ENCODE results near the gene DPEP3. TPM values are rescaled to one million over a fixed set of nuclear protein-coding genes. Genes with fewer than 3 reads are reported as not detected.
A peak's percentile ranks its signal among the peaks of the same experiment; 100 is the strongest.

DPEP3 gene
- total and polyA plus RNA-seq, 7 donors = 0.09 to 0.46 (median 0.27) TPM; not detected in 4

GRCh38 chr16:67969254-67970039 lies 10.9 kb downstream of the DPEP3 start:
- no peaks in the 10 kb centered on the region for H3K27me3 ChIP-seq
- H3K4me3 ChIP-seq = peak overlapping the region; percentile 71 to 97 (median 84)
- no peak for TF ChIP-seq POLR2AphosphoS5 (IDR thresholded peaks at IDR 0.05)
- peaks cover 0 to 35% (median 31%) of the 10 kb centered on the region in 4 donors for H3K4me1 ChIP-seq
- DNase-seq = no peak
- peak overlapping the region; percentile 93 to 99 (median 96) for H3K27ac ChIP-seq
- no peaks in the 10 kb centered on the region for H3K9me3 ChIP-seq
- H3K36me3 ChIP-seq = no peaks in the 10 kb centered on the region
- 30 to 49% methylated on average over 40 of the region's 40 CpGs for whole genome bisulfite sequencing, 2 donors
- intact Hi-C loops (cut with DNase I) = no loop called here

DNA sequence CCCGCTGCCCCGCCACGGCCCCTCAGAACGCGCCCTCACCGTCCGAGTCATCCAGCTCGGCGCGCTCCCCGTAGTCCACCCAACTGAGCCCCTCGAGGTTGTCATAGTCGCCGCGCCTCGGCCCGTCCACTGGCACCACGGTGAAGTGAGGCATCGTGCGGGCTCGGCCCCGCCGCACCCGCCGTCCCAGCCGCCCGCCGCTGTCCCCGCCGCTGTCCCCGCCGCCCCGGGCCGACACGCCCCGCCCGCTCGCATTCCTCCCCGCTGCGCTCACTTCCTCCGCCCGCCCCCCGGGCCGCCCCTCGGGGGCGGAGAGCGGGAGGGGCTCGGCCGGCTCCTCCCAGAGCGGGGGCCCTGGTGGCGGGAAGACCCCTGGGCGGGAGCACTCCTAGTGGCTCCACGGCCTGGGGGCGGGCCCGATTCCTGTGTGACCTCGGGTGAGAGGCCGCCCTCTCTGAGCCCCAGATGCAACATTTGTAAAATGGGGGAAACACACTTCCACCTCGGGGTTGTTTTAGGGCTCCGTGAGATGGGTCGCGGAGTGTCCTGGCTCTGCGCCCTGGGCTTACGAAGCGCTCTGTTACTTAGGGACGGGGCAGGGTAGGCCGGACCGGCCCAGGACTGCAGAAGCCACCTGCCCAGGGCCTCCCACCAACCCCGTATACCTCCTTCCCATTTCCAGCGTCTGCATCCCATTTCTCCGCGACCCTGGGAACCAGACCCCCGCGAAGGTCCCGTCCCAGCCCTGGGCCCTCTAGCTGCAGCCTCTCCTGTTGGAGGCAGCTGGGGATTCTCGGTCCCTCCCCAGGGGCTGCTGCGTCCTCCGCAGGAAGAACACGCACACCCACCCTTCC lies 11.7 kb downstream of the DPEP3 start, which contains the start of gene SLC12A4:
TSS of gene SLC12A4 (minus strand) at position 238 of the 854 bp plus-strand sequence. CDS start at position 154, 84 bp downstream.
- Histone ChIP-seq H3K27ac (peak within 1 kb of the TSS; percentile 93 to 99 (median 96)), H3K27me3 (no peaks in the 10 kb centered on the region), H3K9me3 (no peaks in the 10 kb centered on the region), H3K4me1 (peaks cover 0 to 44% (median 39%) of the 10 kb centered on the region in 4 donors), H3K4me3 (peak within 1 kb of the TSS; percentile 71 to 97 (median 84)), H3K36me3 (no peaks in the 10 kb centered on the region)
- 1% methylated on average over 78 of the region's 78 CpGs for WGBS, 2 donors
- TF ChIP-seq POLR2A (IDR thresholded peaks at IDR 0.05) (peak; percentile 19 to 59), POLR2AphosphoS5 (IDR thresholded peaks at IDR 0.05) (peak; percentile 76 to 95 (median 89))
- TF ChIP-seq, protein P1, sequence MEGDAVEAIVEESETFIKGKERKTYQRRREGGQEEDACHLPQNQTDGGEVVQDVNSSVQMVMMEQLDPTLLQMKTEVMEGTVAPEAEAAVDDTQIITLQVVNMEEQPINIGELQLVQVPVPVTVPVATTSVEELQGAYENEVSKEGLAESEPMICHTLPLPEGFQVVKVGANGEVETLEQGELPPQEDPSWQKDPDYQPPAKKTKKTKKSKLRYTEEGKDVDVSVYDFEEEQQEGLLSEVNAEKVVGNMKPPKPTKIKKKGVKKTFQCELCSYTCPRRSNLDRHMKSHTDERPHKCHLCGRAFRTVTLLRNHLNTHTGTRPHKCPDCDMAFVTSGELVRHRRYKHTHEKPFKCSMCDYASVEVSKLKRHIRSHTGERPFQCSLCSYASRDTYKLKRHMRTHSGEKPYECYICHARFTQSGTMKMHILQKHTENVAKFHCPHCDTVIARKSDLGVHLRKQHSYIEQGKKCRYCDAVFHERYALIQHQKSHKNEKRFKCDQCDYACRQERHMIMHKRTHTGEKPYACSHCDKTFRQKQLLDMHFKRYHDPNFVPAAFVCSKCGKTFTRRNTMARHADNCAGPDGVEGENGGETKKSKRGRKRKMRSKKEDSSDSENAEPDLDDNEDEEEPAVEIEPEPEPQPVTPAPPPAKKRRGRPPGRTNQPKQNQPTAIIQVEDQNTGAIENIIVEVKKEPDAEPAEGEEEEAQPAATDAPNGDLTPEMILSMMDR (IDR thresholded peaks at IDR 0.05) = no peak
- intact Hi-C loops (cut with DNase I) = no loop called here
- DNase-seq = peak; percentile 94

GRCh38 chr16:67967958-67968399 lies 12.3 kb downstream of the DPEP3 start:
- TF ChIP-seq, protein P1 (IDR thresholded peaks at IDR 0.05) = no peak
- TF ChIP-seq POLR2A (IDR thresholded peaks at IDR 0.05) = no peak
- no peak for TF ChIP-seq EP300 (IDR thresholded peaks at IDR 0.05)
- no peak for TF ChIP-seq POLR2AphosphoS5 (IDR thresholded peaks at IDR 0.05)
- Histone ChIP-seq H3K36me3 (peaks cover 0 to 4% (median 2%) of the 10 kb centered on the region in 4 donors), H3K4me3 (peak overlapping the region; percentile 71 to 97 (median 84)), H3K27me3 (no peaks in the 10 kb centered on the region), H3K27ac (peak overlapping the region; percentile 93 to 99 (median 96)), H3K9me3 (no peaks in the 10 kb centered on the region), H3K4me1 (peaks cover 0 to 50% (median 45%) of the 10 kb centered on the region in 4 donors)
- no peak for DNase-seq
- intact Hi-C loops (cut with DNase I) = no loop called here
- WGBS, 2 donors = 2 to 5% methylated on average over 45 of the region's 45 CpGs

GRCh38 chr16:67967183-67967957 lies 12.9 kb downstream of the DPEP3 start:
- H3K9me3 ChIP-seq = no peaks in the 10 kb centered on the region
- peaks cover 0 to 10% (median 9%) of the 10 kb centered on the region in 4 donors for H3K36me3 ChIP-seq
- intact Hi-C loops (cut with DNase I) = no loop called here
- WGBS, 2 donors = 32 to 54% methylated on average over 18 of the region's 18 CpGs
- peaks cover 0 to 54% (median 46%) of the 10 kb centered on the region in 4 donors for H3K4me1 ChIP-seq
- peak overlapping the region; percentile 93 to 99 (median 96) for H3K27ac ChIP-seq
- no peak for TF ChIP-seq POLR2A (IDR thresholded peaks at IDR 0.05)
- peak overlapping the region; percentile 71 to 97 (median 84) for H3K4me3 ChIP-seq
- H3K27me3 ChIP-seq = no peaks in the 10 kb centered on the region
- DNase-seq = no peak

GRCh38 chr16:67966549-67967182 lies 13.6 kb downstream of the DPEP3 start:
- H3K9me3 ChIP-seq = no peaks in the 10 kb centered on the region
- H3K4me1 ChIP-seq = peaks cover 0 to 60% (median 50%) of the 10 kb centered on the region in 4 donors
- intact Hi-C loops (cut with DNase I) = no loop called here
- peaks cover under 1 to 17% (median 15%) of the 10 kb centered on the region in 4 donors for H3K36me3 ChIP-seq
- peak overlapping the region; percentile 93 to 99 (median 96) for H3K27ac ChIP-seq
- peak overlapping the region in 3 of 4 donors; percentile 71 to 88 (median 81) for H3K4me3 ChIP-seq
- 70 to 78% methylated on average over 3 of the region's 3 CpGs for WGBS, 2 donors
- TF ChIP-seq POLR2AphosphoS5 (IDR thresholded peaks at IDR 0.05) = no peak
- no peak for TF ChIP-seq POLR2A (IDR thresholded peaks at IDR 0.05)
- no peak for TF ChIP-seq EP300 (IDR thresholded peaks at IDR 0.05)
- TF ChIP-seq, protein P1 (IDR thresholded peaks at IDR 0.05) = no peak
- H3K27me3 ChIP-seq = no peaks in the 10 kb centered on the region
- no peak for DNase-seq

All from sigmoid colon (tissue), 7 donors.